CD14-positive monocyte (primary cell): ENCODE measurements around the gene TEC. TPM values are rescaled to one million over a fixed set of nuclear protein-coding genes. Genes with fewer than 3 reads are reported as not detected.
"Not testable (repeated sequence)": the region's sequence is repeated elsewhere in the genome, so short reads cannot be mapped to it uniquely, and the experiment has no call there.

Experiments
- DNase-seq, 3 donors: peaks; one replicate each; pipeline ENCODE4 v3.0.0-alpha.2; 2011 to 2022
- H2AFZ ChIP-seq: 2 replicates; pipeline ENCODE4 v1.6.0; 2012; ENCODE audit warnings: mild to moderate bottlenecking, low read depth, low read length, inconsistent platforms; ENCODE audit not compliant: insufficient read depth, poor library complexity, severe bottlenecking
- H3K27ac ChIP-seq, 2 donors: 1 replicate in 1 of 2; 2 replicates in 1 of 2; pipeline ENCODE4 v1.5.1; 2012 to 2013; ENCODE audit warnings: low read length in 2 of 2, control low read depth in 1 of 2, inconsistent platforms in 1 of 2, low read depth in 1 of 2, mild to moderate bottlenecking in 1 of 2
- H3K27me3 ChIP-seq, 2 donors: one replicate each; pipeline versions ENCODE4 v1.6.0 to v1.6.1; 2011 to 2013; ENCODE audit warnings: low read length in 2 of 2; ENCODE audit not compliant: control insufficient read depth in 2 of 2, insufficient read depth in 2 of 2
- H3K36me3 ChIP-seq, 2 donors: replicated peaks in 1 of 2; 1 replicate in 1 of 2; 2 replicates in 1 of 2; pipeline versions ENCODE4 v1.5.1 to v1.6.1; 2012 to 2013; ENCODE audit warnings: low read length in 2 of 2, control low read depth in 1 of 2, inconsistent platforms in 1 of 2, mild to moderate bottlenecking in 1 of 2; ENCODE audit not compliant: insufficient read depth in 2 of 2, control insufficient read depth in 1 of 2
- H3K4me1 ChIP-seq, 2 donors: 1 replicate in 1 of 2; 2 replicates in 1 of 2; pipeline versions ENCODE4 v1.5.1 to v1.6.1; 2012 to 2013; ENCODE audit warnings: low read length in 2 of 2, control low read depth in 1 of 2, inconsistent platforms in 1 of 2, mild to moderate bottlenecking in 1 of 2, moderate library complexity in 1 of 2; ENCODE audit not compliant: insufficient read depth in 2 of 2, control insufficient read depth in 1 of 2
- H3K4me2 ChIP-seq: replicated peaks from 2 replicates; pipeline ENCODE3; 2012; ENCODE audit warnings: low read length, moderate library complexity, mild to moderate bottlenecking; ENCODE audit not compliant: poor library complexity, severe bottlenecking; ENCODE audit errors: extremely low read depth
- H3K4me3 ChIP-seq, 3 experiments: fragments of 200-600 bp in 1 of 3; sonication (generic) in 1 of 3; replicated peaks in 1 of 3; 1 replicate in 2 of 3; 2 replicates in 1 of 3; pipeline ENCODE4 v1.5.1; 2011 to 2013; ENCODE audit warnings: low read length in 3 of 3, mild to moderate bottlenecking in 3 of 3, control low read depth in 2 of 3, low read depth in 2 of 3, inconsistent platforms in 1 of 3, moderate library complexity in 1 of 3
- H3K79me2 ChIP-seq: 2 replicates; pipeline ENCODE4 v1.6.0; 2012; ENCODE audit warnings: mild to moderate bottlenecking, control low read depth, inconsistent platforms, low read length, moderate library complexity; ENCODE audit not compliant: insufficient read depth
- H3K9ac ChIP-seq: 2 replicates; pipeline ENCODE4 v1.6.0; 2017; ENCODE audit warnings: low read length, mild to moderate bottlenecking; ENCODE audit not compliant: insufficient read depth, poor library complexity, severe bottlenecking
- H3K9me3 ChIP-seq, 2 donors: replicated peaks in 1 of 2; 1 replicate in 1 of 2; 2 replicates in 1 of 2; pipeline versions ENCODE4 v1.5.1 to v1.6.1; 2012 to 2013; ENCODE audit warnings: low read length in 2 of 2, control low read depth in 1 of 2; ENCODE audit not compliant: control insufficient read depth in 1 of 2, insufficient read depth in 1 of 2
- H4K20me1 ChIP-seq: 2 replicates; pipeline ENCODE4 v1.6.0; 2012; ENCODE audit warnings: mild to moderate bottlenecking, low read length, control low read depth, moderate library complexity; ENCODE audit not compliant: insufficient read depth
- H3K27ac Mint-ChIP-seq, 7 donors: one replicate each; pipeline ENCODE4 v1.8.0; 2020; ENCODE audit warnings: mild to moderate bottlenecking in 7 of 7, mixed read lengths in 7 of 7, moderate library complexity in 6 of 7, inconsistent platforms in 2 of 7
- H3K27me3 Mint-ChIP-seq, 3 donors: one replicate each; pipeline ENCODE4 v1.8.0; 2021 to 2022; ENCODE audit warnings: low read depth in 3 of 3, mild to moderate bottlenecking in 3 of 3, mixed read lengths in 3 of 3, moderate library complexity in 3 of 3, inconsistent platforms in 1 of 3
- H3K36me3 Mint-ChIP-seq, 2 donors: one replicate each; pipeline ENCODE4 v1.8.0; 2020; ENCODE audit warnings: mixed read lengths in 2 of 2, inconsistent platforms in 1 of 2, mild to moderate bottlenecking in 1 of 2
- H3K4me1 Mint-ChIP-seq: one replicate; pipeline ENCODE4 v1.8.0; 2020; ENCODE audit warnings: mild to moderate bottlenecking, mixed read lengths
- H3K4me3 Mint-ChIP-seq, 2 donors: one replicate each; pipeline ENCODE4 v1.8.0; 2020; ENCODE audit warnings: mild to moderate bottlenecking in 2 of 2, mixed read lengths in 2 of 2, moderate library complexity in 1 of 2
- H3K9me3 Mint-ChIP-seq, 7 donors: one replicate each; pipeline ENCODE4 v1.8.0; 2020 to 2022; ENCODE audit warnings: mixed read lengths in 7 of 7, mild to moderate bottlenecking in 6 of 7, moderate library complexity in 6 of 7, inconsistent platforms in 2 of 7
- WGBS: methylation state at CpG from one replicate; pipeline ENCODE4 v1.1.5; 2013; ENCODE audit warnings: missing lambda C conversion rate; ENCODE audit not compliant: insufficient coverage; 5-methylcytosine and 5-hydroxymethylcytosine counted together
- intact Hi-C, 2 donors: fragments of 100-400 bp; cut with micrococcal nuclease; formaldehyde crosslinking; loops; one replicate each; pipeline versions ENCODE4 v1.15.0 to v1.15.1; 2023
- polyA plus RNA-seq, 3 donors: library from polyadenylated mRNA; depleted of rRNA in 1 of 3; unstranded in 2 of 3; stranded (reverse) in 1 of 3; fragments of 300-500 nt in 2 of 3; fragments of >200 nt in 1 of 3; fragmentation: Illumina TruSeq in 2 of 3; gene quantifications; 1 replicate in 2 of 3; 2 replicates in 1 of 3; pipeline ENCODE4 v1.2.3, GENCODE V29; 2012 to 2021
- TF ChIP-seq, protein P1 (sequence below): fragments of 200-600 bp; IDR thresholded peaks from one replicate; pipeline ENCODE4 v1.8.0; 2022; ENCODE audit warnings: antibody characterized with exemption, mild to moderate bottlenecking

TEC gene
- polyA plus RNA-seq, 3 donors: 0.30 to 2.5 (median 0.73) TPM

DNA sequence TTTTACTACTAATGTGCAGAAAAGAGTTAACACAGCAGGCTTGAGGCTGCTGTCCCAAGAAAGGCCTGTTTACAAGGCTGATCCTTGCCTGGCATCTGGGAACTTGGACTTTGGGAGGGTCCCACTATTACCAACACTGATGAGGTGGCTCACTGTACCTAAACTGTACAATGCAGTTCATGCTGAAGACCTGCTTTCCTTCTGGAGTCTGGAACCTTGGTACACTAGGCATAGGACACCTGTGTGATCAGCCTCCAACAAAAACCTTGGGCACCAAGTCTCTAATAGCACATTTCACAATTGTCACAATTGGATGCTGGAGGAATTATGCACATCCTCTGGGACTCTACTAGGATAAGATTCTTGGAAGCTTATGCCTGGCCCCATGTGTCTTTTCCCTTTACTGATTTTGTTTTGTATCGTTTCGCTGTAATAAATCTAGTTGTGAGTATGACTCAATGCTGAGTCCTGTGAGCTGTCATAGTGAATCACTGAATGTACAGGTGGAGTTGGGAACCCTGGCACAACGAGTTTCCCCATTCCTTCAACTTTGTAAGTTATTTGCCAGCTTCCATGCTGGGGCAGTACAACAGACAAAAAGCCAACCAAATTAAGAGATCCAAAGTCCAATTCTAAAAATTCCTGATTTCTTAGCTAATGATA, 45.9 kb downstream of the TEC start:
- Histone ChIP-seq H3K27me3 (no peaks in the 10 kb centered on the region), H2AFZ (no peak overlapping the region), H3K79me2 (peaks cover 64% of the 10 kb centered on the region), H3K36me3 (peaks cover 0 to 11% of the 10 kb centered on the region in 2 donors), H3K4me3 (no peak overlapping the region), H3K9ac (no peak overlapping the region), H3K27ac (peak overlapping the region in 1 of 2 donors; percentile 69), H4K20me1 (no peaks in the 10 kb centered on the region), H3K4me2 (no peak overlapping the region), H3K9me3 (no peaks in the 10 kb centered on the region), H3K4me1 (peaks cover 40 to 54% of the 10 kb centered on the region in 2 donors)
- TF ChIP-seq, protein P1, sequence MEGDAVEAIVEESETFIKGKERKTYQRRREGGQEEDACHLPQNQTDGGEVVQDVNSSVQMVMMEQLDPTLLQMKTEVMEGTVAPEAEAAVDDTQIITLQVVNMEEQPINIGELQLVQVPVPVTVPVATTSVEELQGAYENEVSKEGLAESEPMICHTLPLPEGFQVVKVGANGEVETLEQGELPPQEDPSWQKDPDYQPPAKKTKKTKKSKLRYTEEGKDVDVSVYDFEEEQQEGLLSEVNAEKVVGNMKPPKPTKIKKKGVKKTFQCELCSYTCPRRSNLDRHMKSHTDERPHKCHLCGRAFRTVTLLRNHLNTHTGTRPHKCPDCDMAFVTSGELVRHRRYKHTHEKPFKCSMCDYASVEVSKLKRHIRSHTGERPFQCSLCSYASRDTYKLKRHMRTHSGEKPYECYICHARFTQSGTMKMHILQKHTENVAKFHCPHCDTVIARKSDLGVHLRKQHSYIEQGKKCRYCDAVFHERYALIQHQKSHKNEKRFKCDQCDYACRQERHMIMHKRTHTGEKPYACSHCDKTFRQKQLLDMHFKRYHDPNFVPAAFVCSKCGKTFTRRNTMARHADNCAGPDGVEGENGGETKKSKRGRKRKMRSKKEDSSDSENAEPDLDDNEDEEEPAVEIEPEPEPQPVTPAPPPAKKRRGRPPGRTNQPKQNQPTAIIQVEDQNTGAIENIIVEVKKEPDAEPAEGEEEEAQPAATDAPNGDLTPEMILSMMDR: no peak
- DNase-seq: peak in 1 of 3 donors; percentile 35
- intact Hi-C loops: loop anchor here in 1 of 2 donors (10.0 kb wide), 1 partner anchor 51 kb away; no protein-coding TSS in a partner anchor
- H3K4me1 Mint-ChIP-seq: peaks cover 50% of the 10 kb centered on the region
- peaks cover 0 to 11% (median 0%) of the 10 kb centered on the region in 7 donors for H3K9me3 Mint-ChIP-seq
- peaks cover 23 to 24% of the 10 kb centered on the region in 2 donors for H3K36me3 Mint-ChIP-seq
- no peak overlapping the region for H3K4me3 Mint-ChIP-seq
- H3K27me3 Mint-ChIP-seq: no peaks in the 10 kb centered on the region
- H3K27ac Mint-ChIP-seq: peak overlapping the region in 3 of 7 donors; percentile 33 to 85 (median 60)
- no CpG with 5 or more reads among the region's 3 CpGs for WGBS

DNA sequence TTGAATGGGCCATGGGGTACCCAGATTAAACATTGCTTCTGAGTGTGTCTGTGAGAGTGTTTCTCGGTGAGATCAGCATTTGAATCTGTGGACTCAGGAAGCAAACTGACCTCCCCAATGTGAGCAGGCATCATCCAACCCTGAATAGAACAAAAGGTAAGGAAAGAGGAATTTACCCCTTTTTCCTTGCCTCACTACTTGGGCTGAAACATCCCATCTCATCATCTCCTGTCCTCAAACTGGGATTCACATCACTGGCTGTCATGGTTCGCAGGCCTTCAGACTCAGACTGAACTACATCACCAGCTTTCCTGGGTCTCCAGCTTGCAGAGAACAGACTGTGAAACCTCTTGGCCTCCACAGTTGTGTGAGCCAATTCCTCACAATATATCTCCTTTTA, 47.1 kb downstream of the TEC start:
- no peak overlapping the region for H2AFZ ChIP-seq

DNA sequence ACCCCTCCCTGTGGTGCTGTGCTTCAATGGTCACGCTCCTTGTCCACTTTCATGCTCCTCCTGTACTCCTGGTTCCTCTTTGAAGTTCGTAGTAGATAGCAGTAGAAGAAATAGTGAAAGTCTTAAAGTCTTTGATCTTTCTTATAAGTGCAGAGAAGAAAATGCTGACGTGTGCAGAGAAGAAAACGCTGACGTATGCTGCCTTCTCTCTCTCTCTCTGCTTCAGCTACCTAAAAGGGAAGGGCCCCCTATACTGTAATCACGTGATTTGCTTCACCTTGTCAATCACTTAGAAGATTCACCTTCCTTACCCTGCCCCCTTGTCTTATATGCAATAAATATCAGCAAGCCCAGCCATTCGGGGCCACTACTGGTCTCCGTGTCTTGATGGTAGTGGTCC, 50.2 kb downstream of the TEC start:
- H3K27ac ChIP-seq, H3K9ac ChIP-seq, H2AFZ ChIP-seq, intact Hi-C loops, H3K4me3 ChIP-seq, H3K27me3 Mint-ChIP-seq, H4K20me1 ChIP-seq, H3K4me2 ChIP-seq, H3K9me3 ChIP-seq, H3K27me3 ChIP-seq, DNase-seq: not testable (repeated sequence)
- H3K36me3 Mint-ChIP-seq: peaks cover 36 to 41% of the 10 kb centered on the region in 2 donors
- WGBS: 98% methylated on average over 5 of the region's 8 CpGs
- Histone ChIP-seq H3K4me1 (peaks cover 6 to 11% of the 10 kb centered on the region in 2 donors), H3K79me2 (peaks cover 63% of the 10 kb centered on the region), H3K36me3 (peaks cover 0 to 17% of the 10 kb centered on the region in 2 donors)
- H3K4me1 Mint-ChIP-seq: peaks cover 25% of the 10 kb centered on the region
- peak overlapping the region in 1 of 7 donors; percentile 50 for H3K27ac Mint-ChIP-seq
- H3K4me3 Mint-ChIP-seq: peak overlapping the region in 1 of 2 donors; percentile 2
- H3K9me3 Mint-ChIP-seq: peaks cover 0 to 13% (median 0%) of the 10 kb centered on the region in 7 donors

More for the DNA sequence above, 47.1 kb downstream of the TEC start:
- peak overlapping the region in 1 of 7 donors; percentile 61 for H3K27ac Mint-ChIP-seq
- no peaks in the 10 kb centered on the region for H3K9me3 ChIP-seq
- peaks cover 41% of the 10 kb centered on the region for H3K4me1 Mint-ChIP-seq
- intact Hi-C loops: loop anchor here in 1 of 2 donors (10.0 kb wide), 1 partner anchor 52 kb away; no protein-coding TSS in a partner anchor
- H3K36me3 ChIP-seq: peaks cover 0 to 16% of the 10 kb centered on the region in 2 donors
- peaks cover 35 to 36% of the 10 kb centered on the region in 2 donors for H3K36me3 Mint-ChIP-seq
- DNase-seq: no peak
- H3K4me1 ChIP-seq: peaks cover 35 to 41% of the 10 kb centered on the region in 2 donors
- H4K20me1 ChIP-seq: no peaks in the 10 kb centered on the region
- H3K4me2 ChIP-seq: no peak overlapping the region
- H3K27me3 Mint-ChIP-seq: no peaks in the 10 kb centered on the region
- no peaks in the 10 kb centered on the region for H3K27me3 ChIP-seq
- H3K27ac ChIP-seq: no peak overlapping the region
- no peak overlapping the region for H3K4me3 ChIP-seq
- H3K4me3 Mint-ChIP-seq: no peak overlapping the region
- WGBS: 100% methylated on average over 1 of the region's 2 CpGs
- H3K9me3 Mint-ChIP-seq: peaks cover 0 to 13% (median 0%) of the 10 kb centered on the region in 7 donors
- TF ChIP-seq, protein P1: no peak
- H3K79me2 ChIP-seq: peaks cover 69% of the 10 kb centered on the region
- H3K9ac ChIP-seq: no peak overlapping the region
